Measurements from ENCODE around the gene DEPDC4. TPM values are rescaled to one million over a fixed set of nuclear protein-coding genes. Genes with fewer than 3 reads are reported as not detected.
"Not testable (repeated sequence)": the region's sequence is repeated elsewhere in the genome, so short reads cannot be mapped to it uniquely, and the experiment has no call there.

The DEPDC4 gene
- total RNA-seq, 1 experiment from 2014 or later: 4.9 TPM

DNA sequence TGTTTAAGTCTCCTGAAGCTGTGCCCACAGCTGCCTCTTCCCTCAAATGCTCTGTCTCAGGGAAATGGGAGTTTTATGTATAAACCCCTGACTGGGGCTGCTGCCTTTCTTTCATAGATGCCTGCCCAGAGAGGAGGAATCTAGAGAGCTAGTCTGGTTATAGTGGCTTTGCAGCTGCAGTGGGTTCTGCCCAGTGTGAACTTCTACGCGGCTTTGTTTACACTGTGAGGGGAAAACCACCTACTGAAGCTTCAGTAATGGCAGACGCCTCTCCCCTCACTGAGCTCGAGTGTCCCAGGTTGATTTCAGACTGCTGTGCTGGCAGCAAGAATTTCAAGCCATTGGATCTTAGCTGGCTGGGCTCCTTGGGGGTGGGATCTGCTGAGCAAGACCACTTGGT, 37.0 kb upstream of the DEPDC4 start:
- H3K36me3 Mint-ChIP-seq (ENCODE audit: insufficient read depth, unreplicated experiment): peaks cover 78% of the 10 kb centered on the region
- H3K4me1 Mint-ChIP-seq (ENCODE audit: low read depth, unreplicated experiment): no peaks in the 10 kb centered on the region
- no peaks in the 10 kb centered on the region for H3K27me3 ChIP-seq (replicated peaks; ENCODE audit: control insufficient read depth, insufficient read depth, low read length)
- H3K4me3 Mint-ChIP-seq (ENCODE audit: unreplicated experiment): no peak overlapping the region
- intact Hi-C loops (cut with micrococcal nuclease; ENCODE audit: unreplicated experiment): no loop called here
- BruUV-seq (replicated peaks): no TSS peak
- H3K27me3 Mint-ChIP-seq (ENCODE audit: insufficient read depth, unreplicated experiment): no peaks in the 10 kb centered on the region
- TF ChIP-seq, protein P1, sequence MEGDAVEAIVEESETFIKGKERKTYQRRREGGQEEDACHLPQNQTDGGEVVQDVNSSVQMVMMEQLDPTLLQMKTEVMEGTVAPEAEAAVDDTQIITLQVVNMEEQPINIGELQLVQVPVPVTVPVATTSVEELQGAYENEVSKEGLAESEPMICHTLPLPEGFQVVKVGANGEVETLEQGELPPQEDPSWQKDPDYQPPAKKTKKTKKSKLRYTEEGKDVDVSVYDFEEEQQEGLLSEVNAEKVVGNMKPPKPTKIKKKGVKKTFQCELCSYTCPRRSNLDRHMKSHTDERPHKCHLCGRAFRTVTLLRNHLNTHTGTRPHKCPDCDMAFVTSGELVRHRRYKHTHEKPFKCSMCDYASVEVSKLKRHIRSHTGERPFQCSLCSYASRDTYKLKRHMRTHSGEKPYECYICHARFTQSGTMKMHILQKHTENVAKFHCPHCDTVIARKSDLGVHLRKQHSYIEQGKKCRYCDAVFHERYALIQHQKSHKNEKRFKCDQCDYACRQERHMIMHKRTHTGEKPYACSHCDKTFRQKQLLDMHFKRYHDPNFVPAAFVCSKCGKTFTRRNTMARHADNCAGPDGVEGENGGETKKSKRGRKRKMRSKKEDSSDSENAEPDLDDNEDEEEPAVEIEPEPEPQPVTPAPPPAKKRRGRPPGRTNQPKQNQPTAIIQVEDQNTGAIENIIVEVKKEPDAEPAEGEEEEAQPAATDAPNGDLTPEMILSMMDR (IDR thresholded peaks at IDR 0.05; ENCODE audit: insufficient read depth in 1 of 2, low read depth in 1 of 2, low read length in 1 of 2, severe bottlenecking in 1 of 2, unreplicated experiment in 1 of 2): no peak
- no peaks in the 10 kb centered on the region for H3K36me3 ChIP-seq (ENCODE audit: control insufficient read depth, insufficient read depth, low read length)
- ChIA-PET POLR2A (no interaction called here), CTCF (no interaction called here)
- DNase-seq: no peak
- H3K4me3 ChIP-seq (ENCODE audit: low read depth, low read length): no peak overlapping the region
- no peak overlapping the region for H3K27ac Mint-ChIP-seq (ENCODE audit: unreplicated experiment)
- H3K9me3 Mint-ChIP-seq (ENCODE audit: unreplicated experiment): peaks cover 34% of the 10 kb centered on the region
- no peaks in the 10 kb centered on the region for H3K4me1 ChIP-seq
- H3K9me3 ChIP-seq: no peaks in the 10 kb centered on the region

GRCh38 chr12:100302081-100302480, 35.2 kb upstream of the DEPDC4 start:
- Histone ChIP-seq H3K4me3 (ENCODE audit: low read depth, low read length) (no peak overlapping the region), H3K9me3 (no peaks in the 10 kb centered on the region), H3K27me3 (replicated peaks; ENCODE audit: control insufficient read depth, insufficient read depth, low read length) (no peaks in the 10 kb centered on the region), H3K36me3 (ENCODE audit: control insufficient read depth, insufficient read depth, low read length) (no peaks in the 10 kb centered on the region), H3K4me1 (no peaks in the 10 kb centered on the region)
- ChIA-PET POLR2A (no interaction called here), CTCF (no interaction called here)
- no TSS peak for BruUV-seq (replicated peaks)
- no peaks in the 10 kb centered on the region for H3K27me3 Mint-ChIP-seq (ENCODE audit: insufficient read depth, unreplicated experiment)
- H3K4me3 Mint-ChIP-seq (ENCODE audit: unreplicated experiment): no peak overlapping the region
- TF ChIP-seq, protein P1 (IDR thresholded peaks at IDR 0.05; ENCODE audit: insufficient read depth in 1 of 2, low read depth in 1 of 2, low read length in 1 of 2, severe bottlenecking in 1 of 2, unreplicated experiment in 1 of 2): no peak
- H3K9me3 Mint-ChIP-seq (ENCODE audit: unreplicated experiment): peaks cover 33% of the 10 kb centered on the region
- DNase-seq: no peak
- H3K27ac Mint-ChIP-seq (ENCODE audit: unreplicated experiment): no peak overlapping the region
- H3K36me3 Mint-ChIP-seq (ENCODE audit: insufficient read depth, unreplicated experiment): peaks cover 73% of the 10 kb centered on the region
- intact Hi-C loops (cut with micrococcal nuclease; ENCODE audit: unreplicated experiment): no loop called here
- H3K4me1 Mint-ChIP-seq (ENCODE audit: low read depth, unreplicated experiment): no peaks in the 10 kb centered on the region

GRCh38 chr12:100295764-100296555, 29.1 kb upstream of the DEPDC4 start:
- Mint-ChIP-seq H3K36me3 (ENCODE audit: insufficient read depth, unreplicated experiment) (peaks cover 33% of the 10 kb centered on the region), H3K27ac (ENCODE audit: unreplicated experiment) (no peak overlapping the region), H3K9me3 (ENCODE audit: unreplicated experiment) (peaks cover 8% of the 10 kb centered on the region), H3K4me1 (ENCODE audit: low read depth, unreplicated experiment) (no peaks in the 10 kb centered on the region), H3K4me3 (ENCODE audit: unreplicated experiment) (no peak overlapping the region), H3K27me3 (ENCODE audit: insufficient read depth, unreplicated experiment) (no peaks in the 10 kb centered on the region)
- no TSS peak for BruUV-seq (replicated peaks)
- TF ChIP-seq, protein P1 (IDR thresholded peaks at IDR 0.05; ENCODE audit: insufficient read depth in 1 of 2, low read depth in 1 of 2, low read length in 1 of 2, severe bottlenecking in 1 of 2, unreplicated experiment in 1 of 2): no peak
- no peak for DNase-seq
- ChIA-PET CTCF (interaction anchor here (1.1 kb wide), 1 partner anchor 67 kb away, joined by 3 read pairs; no protein-coding TSS in a partner anchor), POLR2A (no interaction called here)
- Histone ChIP-seq H3K4me3 (ENCODE audit: low read depth, low read length) (no peak overlapping the region), H3K36me3 (ENCODE audit: control insufficient read depth, insufficient read depth, low read length) (no peaks in the 10 kb centered on the region; the same call in 1 of the 2 replicates), H3K9me3 (no peaks in the 10 kb centered on the region), H3K4me1 (no peaks in the 10 kb centered on the region), H3K27me3 (replicated peaks; ENCODE audit: control insufficient read depth, insufficient read depth, low read length) (no peaks in the 10 kb centered on the region)
- intact Hi-C loops (cut with micrococcal nuclease; ENCODE audit: unreplicated experiment): no loop called here

GRCh38 chr12:100294366-100294765, 27.5 kb upstream of the DEPDC4 start:
- H3K27me3 ChIP-seq (replicated peaks; ENCODE audit: control insufficient read depth, insufficient read depth, low read length); H3K4me3 ChIP-seq (ENCODE audit: low read depth, low read length); CTCF ChIA-PET; H3K27me3 Mint-ChIP-seq (ENCODE audit: insufficient read depth, unreplicated experiment); H3K9me3 Mint-ChIP-seq (ENCODE audit: unreplicated experiment); H3K27ac Mint-ChIP-seq (ENCODE audit: unreplicated experiment); H3K4me3 Mint-ChIP-seq (ENCODE audit: unreplicated experiment); H3K9me3 ChIP-seq; intact Hi-C loops (cut with micrococcal nuclease; ENCODE audit: unreplicated experiment); BruUV-seq (replicated peaks); H3K4me1 ChIP-seq; POLR2A ChIA-PET; H3K4me1 Mint-ChIP-seq (ENCODE audit: low read depth, unreplicated experiment); H3K36me3 ChIP-seq (ENCODE audit: control insufficient read depth, insufficient read depth, low read length); DNase-seq: not testable (repeated sequence)
- peaks cover 21% of the 10 kb centered on the region for H3K36me3 Mint-ChIP-seq (ENCODE audit: insufficient read depth, unreplicated experiment)

Data from Caco-2 (cell line).